Central memory CD8-positive, alpha-beta T cell (primary cell): ENCODE results near the gene IRS1.
"Not testable (repeated sequence)": the region's sequence is repeated elsewhere in the genome, so short reads cannot be mapped to it uniquely, and the experiment has no call there.

Experiments
- ATAC-seq: fragments of 150-1000 bp; cut with Tn5 transposase; replicated peaks from 2 replicates; pipeline ENCODE4 v1.10.0; 2022; ENCODE audit warnings: mild to moderate bottlenecking, moderate FRiP score, moderate number of reproducible peaks; ENCODE audit not compliant: poor library complexity, severe bottlenecking; ENCODE audit errors: extremely low read depth
- DNase-seq, 2 donors: peaks; one replicate each; pipeline ENCODE4 v3.0.0; 2021; ENCODE audit warnings: low spot score in 2 of 2
- H3K27ac Mint-ChIP-seq: one replicate; pipeline ENCODE4 v1.8.0; 2022; ENCODE audit warnings: low read depth, mild to moderate bottlenecking, moderate library complexity, mixed read lengths
- H3K27me3 Mint-ChIP-seq: one replicate; pipeline ENCODE4 v1.8.0; 2022; ENCODE audit warnings: mixed read lengths
- H3K36me3 Mint-ChIP-seq: one replicate; pipeline ENCODE4 v1.8.0; 2022; ENCODE audit warnings: mild to moderate bottlenecking, moderate library complexity, mixed read lengths; ENCODE audit not compliant: insufficient read depth
- H3K4me1 Mint-ChIP-seq: one replicate; pipeline ENCODE4 v1.8.0; 2022; ENCODE audit warnings: mixed read lengths
- H3K4me3 Mint-ChIP-seq: one replicate; pipeline ENCODE4 v1.8.0; 2022; ENCODE audit warnings: mild to moderate bottlenecking, moderate library complexity, mixed read lengths
- H3K9me3 Mint-ChIP-seq: one replicate; pipeline ENCODE4 v1.8.0; 2022; ENCODE audit warnings: mixed read lengths

Gene IRS1

GRCh38 chr2:226799211-226799975, at the start of gene IRS1:
Gene IRS1, minus strand, starts transcription at chr2:226799820. Its CDS starts 1,082 bp downstream, at chr2:226798738.
- Mint-ChIP-seq H3K4me3 (peak within 1 kb of the TSS; percentile 80), H3K9me3 (no peaks in the 10 kb centered on the region), H3K4me1 (peaks cover 10% of the 10 kb centered on the region), H3K36me3 (no peaks in the 10 kb centered on the region), H3K27me3 (peaks cover 31% of the 10 kb centered on the region), H3K27ac (no peak within 1 kb of the TSS)
- peak; percentile 59 for ATAC-seq
- peak; percentile 30 to 43 for DNase-seq

- no peak overlapping the region for H3K27ac Mint-ChIP-seq
- peaks cover 13% of the 10 kb centered on the region for H3K4me1 Mint-ChIP-seq
- DNase-seq: no peak
- H3K36me3 Mint-ChIP-seq: no peaks in the 10 kb centered on the region
- no peak for ATAC-seq
- no peaks in the 10 kb centered on the region for H3K9me3 Mint-ChIP-seq
- H3K4me3 Mint-ChIP-seq: no peak overlapping the region
- no peaks in the 10 kb centered on the region for H3K27me3 Mint-ChIP-seq
Measured at GRCh38 chr2:226849349-226849748, 49.7 kb upstream of the IRS1 start.

GRCh38 chr2:226847511-226847910, 47.9 kb upstream of the IRS1 start:
- DNase-seq (no peak), ATAC-seq (no peak)
- Mint-ChIP-seq H3K4me1 (peaks cover 23% of the 10 kb centered on the region), H3K36me3 (no peaks in the 10 kb centered on the region), H3K27ac (no peak overlapping the region), H3K27me3 (no peaks in the 10 kb centered on the region), H3K4me3 (no peak overlapping the region), H3K9me3 (no peaks in the 10 kb centered on the region)

DNA sequence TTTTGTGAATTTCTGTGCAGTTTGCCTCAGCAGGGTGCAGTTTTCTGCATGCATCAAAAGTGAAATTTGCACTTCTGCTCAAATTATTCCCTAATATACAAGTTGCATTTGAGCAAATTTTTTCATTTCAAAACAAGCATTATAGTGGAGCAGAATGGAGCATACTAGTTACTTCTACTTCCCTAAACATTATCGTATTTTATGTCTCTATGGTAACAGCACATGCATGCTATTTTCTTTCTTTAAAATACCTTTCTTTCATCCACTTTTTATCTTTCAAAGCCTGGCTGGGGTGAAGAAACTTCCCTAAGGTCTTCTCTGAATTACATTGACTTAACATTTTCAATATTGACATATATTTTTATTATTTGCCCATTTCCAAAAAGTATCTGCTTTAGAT, 47.5 kb upstream of the IRS1 start:
- H3K9me3 Mint-ChIP-seq: no peaks in the 10 kb centered on the region
- peaks cover 27% of the 10 kb centered on the region for H3K4me1 Mint-ChIP-seq
- H3K36me3 Mint-ChIP-seq: no peaks in the 10 kb centered on the region
- DNase-seq (no peak), ATAC-seq (no peak)
- no peak overlapping the region for H3K27ac Mint-ChIP-seq
- no peaks in the 10 kb centered on the region for H3K27me3 Mint-ChIP-seq
- H3K4me3 Mint-ChIP-seq: no peak overlapping the region

DNA sequence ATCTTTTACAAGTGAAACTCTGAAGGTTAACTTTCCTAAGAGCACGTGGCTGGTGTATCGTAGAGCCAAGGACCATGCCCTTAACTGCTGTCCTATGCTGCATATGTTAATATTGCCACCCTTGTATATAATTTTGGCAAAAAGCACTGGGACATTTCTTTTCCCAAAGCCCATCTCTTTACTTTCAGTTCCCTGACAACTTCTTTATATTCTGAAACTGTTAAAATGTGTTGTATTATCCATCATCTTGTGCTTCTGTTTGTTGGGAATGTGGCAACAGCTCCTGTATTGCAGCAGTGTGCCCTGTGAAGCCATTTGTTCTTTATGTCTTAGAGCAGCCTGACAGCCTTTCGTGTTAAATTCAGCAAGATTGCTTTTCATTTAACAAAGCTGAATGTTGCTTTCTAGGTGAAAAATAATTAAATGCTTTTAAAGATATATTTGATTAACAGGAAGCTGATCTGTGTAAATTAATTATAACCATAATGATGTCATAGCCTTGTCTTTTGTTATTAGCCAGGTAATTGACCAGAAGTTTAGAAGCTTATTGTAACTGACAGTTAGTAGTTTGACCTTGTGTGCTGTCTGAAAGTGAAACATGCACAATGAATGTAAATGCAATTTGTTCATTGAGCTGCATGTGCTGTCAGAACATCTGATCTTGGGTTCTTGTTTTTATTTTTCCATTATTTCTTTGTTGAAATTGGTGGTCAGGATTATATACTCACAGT, 45.9 kb upstream of the IRS1 start:
- Mint-ChIP-seq H3K27ac (no peak overlapping the region), H3K9me3 (no peaks in the 10 kb centered on the region), H3K36me3 (no peaks in the 10 kb centered on the region), H3K27me3 (no peaks in the 10 kb centered on the region), H3K4me3 (no peak overlapping the region), H3K4me1 (peaks cover 30% of the 10 kb centered on the region)
- no peak for ATAC-seq
- DNase-seq: no peak

DNA sequence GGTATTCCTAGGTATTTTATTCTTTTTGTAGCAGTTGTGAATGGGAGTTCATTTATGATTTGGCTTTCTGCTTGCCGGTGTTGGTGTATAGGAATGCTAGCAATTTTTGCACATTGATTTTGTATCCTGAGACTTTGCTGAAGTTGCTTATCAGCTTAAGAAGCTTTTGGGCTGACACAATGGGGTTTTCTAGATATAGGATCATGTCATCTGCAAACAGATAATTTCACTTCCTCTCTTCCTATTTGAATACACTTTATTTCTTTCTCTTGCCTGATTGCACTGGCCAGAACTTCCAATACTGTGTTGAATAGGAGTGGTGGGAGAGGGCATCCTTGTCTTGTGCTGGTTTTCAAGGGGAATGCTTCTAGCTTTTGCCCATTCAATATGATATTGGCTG, 43.4 kb upstream of the IRS1 start:
- not testable (repeated sequence) for DNase-seq, H3K27me3 Mint-ChIP-seq, H3K9me3 Mint-ChIP-seq, H3K36me3 Mint-ChIP-seq, ATAC-seq, H3K4me3 Mint-ChIP-seq, H3K27ac Mint-ChIP-seq
- peaks cover 31% of the 10 kb centered on the region for H3K4me1 Mint-ChIP-seq

GRCh38 chr2:226839951-226840350, 40.3 kb upstream of the IRS1 start:
- no peaks in the 10 kb centered on the region for H3K27me3 Mint-ChIP-seq
- no peak for DNase-seq
- peaks cover 49% of the 10 kb centered on the region for H3K4me1 Mint-ChIP-seq
- no peak for ATAC-seq
- H3K27ac Mint-ChIP-seq: no peak overlapping the region
- no peaks in the 10 kb centered on the region for H3K9me3 Mint-ChIP-seq
- no peak overlapping the region for H3K4me3 Mint-ChIP-seq
- H3K36me3 Mint-ChIP-seq: peaks cover 14% of the 10 kb centered on the region

GRCh38 chr2:226839161-226839560, 39.5 kb upstream of the IRS1 start:
- H3K4me3 Mint-ChIP-seq: no peak overlapping the region
- H3K9me3 Mint-ChIP-seq: no peaks in the 10 kb centered on the region
- ATAC-seq (no peak), DNase-seq (no peak)
- peak overlapping the region; percentile 62 for H3K27ac Mint-ChIP-seq
- no peaks in the 10 kb centered on the region for H3K27me3 Mint-ChIP-seq
- peaks cover 49% of the 10 kb centered on the region for H3K4me1 Mint-ChIP-seq
- H3K36me3 Mint-ChIP-seq: peaks cover 14% of the 10 kb centered on the region

DNA sequence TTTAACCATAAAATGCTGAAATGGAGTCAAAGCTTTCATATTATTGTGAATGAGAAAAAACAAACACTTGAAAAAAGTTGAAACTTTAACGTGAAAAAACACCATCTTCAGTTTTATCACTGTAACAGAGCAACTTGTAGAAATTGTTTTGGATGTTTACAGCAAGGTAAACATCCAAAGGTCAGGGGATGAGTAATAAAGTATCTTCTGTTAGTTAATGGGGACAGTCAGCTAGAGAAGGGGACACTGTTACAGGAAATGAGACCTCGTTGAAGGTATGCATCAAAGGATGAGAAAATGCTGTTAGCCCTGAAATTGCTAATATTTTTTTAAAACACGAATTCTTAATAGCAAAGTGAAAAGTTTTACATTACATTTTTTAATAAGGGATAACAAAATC, 39.1 kb upstream of the IRS1 start:
- H3K4me1 Mint-ChIP-seq: peaks cover 47% of the 10 kb centered on the region
- ATAC-seq (no peak), DNase-seq (no peak)
- peak overlapping the region; percentile 62 for H3K27ac Mint-ChIP-seq
- H3K4me3 Mint-ChIP-seq: peak overlapping the region; percentile 25
- no peaks in the 10 kb centered on the region for H3K9me3 Mint-ChIP-seq
- H3K36me3 Mint-ChIP-seq: peaks cover 14% of the 10 kb centered on the region
- no peaks in the 10 kb centered on the region for H3K27me3 Mint-ChIP-seq

GRCh38 chr2:226837787-226838603, 38.4 kb upstream of the IRS1 start:
- Mint-ChIP-seq H3K36me3 (peaks cover 14% of the 10 kb centered on the region), H3K4me1 (peaks cover 40% of the 10 kb centered on the region), H3K27ac (peak overlapping the region; percentile 98), H3K9me3 (no peaks in the 10 kb centered on the region), H3K4me3 (peak overlapping the region; percentile 90), H3K27me3 (no peaks in the 10 kb centered on the region)
- DNase-seq: no peak
- no peak for ATAC-seq

DNA sequence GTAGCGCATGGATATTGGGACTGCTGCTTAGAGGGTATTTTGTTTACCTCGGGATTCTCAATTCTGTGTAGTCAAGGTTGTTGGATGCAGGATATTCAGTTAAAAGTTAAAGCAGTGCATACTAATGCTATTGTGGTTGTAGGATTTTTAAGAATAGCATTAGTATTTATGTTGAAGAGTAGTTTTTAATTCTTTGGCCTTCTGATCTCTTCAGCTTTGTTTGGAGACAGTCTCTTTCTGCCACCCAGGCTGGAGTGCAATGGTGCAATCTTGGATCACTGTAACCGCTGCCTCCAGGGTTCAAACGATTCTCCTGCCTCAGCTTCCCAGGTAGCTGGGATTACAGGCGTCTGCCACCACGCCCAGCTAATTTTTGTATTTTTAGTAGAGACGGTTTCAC, 37.7 kb upstream of the IRS1 start:
- peak overlapping the region; percentile 98 for H3K27ac Mint-ChIP-seq
- H3K27me3 Mint-ChIP-seq: no peaks in the 10 kb centered on the region
- H3K9me3 Mint-ChIP-seq: no peaks in the 10 kb centered on the region
- H3K4me3 Mint-ChIP-seq: peak overlapping the region; percentile 90
- H3K4me1 Mint-ChIP-seq: peaks cover 37% of the 10 kb centered on the region
- H3K36me3 Mint-ChIP-seq: peaks cover 14% of the 10 kb centered on the region
- ATAC-seq: no peak
- DNase-seq: no peak

DNA sequence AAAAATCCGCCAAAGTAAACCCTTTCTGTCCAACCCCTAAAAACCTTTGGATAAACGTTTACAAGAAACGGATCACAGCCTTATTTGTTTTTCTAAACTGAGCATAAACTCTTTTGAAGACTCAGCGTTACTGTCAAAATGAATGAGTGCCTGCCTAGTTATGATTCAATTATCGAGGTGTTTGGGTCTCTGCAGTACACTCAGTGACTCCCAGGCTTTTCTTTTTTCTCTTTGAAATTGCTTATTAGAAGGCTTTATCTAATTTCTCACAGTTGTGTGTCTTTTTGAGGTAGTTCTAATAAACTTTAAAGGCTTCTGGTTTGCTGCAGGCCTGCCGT, 36.9 kb upstream of the IRS1 start:
- Mint-ChIP-seq H3K27me3 (no peaks in the 10 kb centered on the region), H3K27ac (peak overlapping the region; percentile 98), H3K9me3 (no peaks in the 10 kb centered on the region), H3K4me3 (peak overlapping the region; percentile 90), H3K36me3 (peaks cover 14% of the 10 kb centered on the region), H3K4me1 (peaks cover 30% of the 10 kb centered on the region)
- no peak for DNase-seq
- peak; percentile 15 for ATAC-seq
